ENCODE measurements around the gene NLGN3. TPM values are rescaled to one million over a fixed set of nuclear protein-coding genes. Genes with fewer than 3 reads are reported as not detected.
A peak's percentile ranks its signal among the peaks of the same experiment; 100 is the strongest.

NLGN3 gene
- polyA plus RNA-seq, 2 of the 4 experiments (the other 2 are of a cell fraction), result 0.84 to 1.00 TPM

GRCh38 chrX:71118985-71119535, 25.6 kb upstream of the NLGN3 start:
- FAIRE-seq (no peak), ATAC-seq (peak; percentile 45 to 60; a peak in 4 of 6 replicates), DNase-seq (ENCODE audit: low read depth in 1 of 2, low spot score in 1 of 2) (no peak)
- 20% methylated on average over 14 of the region's 17 CpGs for WGBS (ENCODE audit: missing lambda C conversion rate)
- no peaks in the 10 kb centered on the region for H3K9me3 ChIP-seq
- TF ChIP-seq ZNF302 (CRISPR knock-in tag; IDR thresholded peaks at IDR 0.05) (no peak), POLR2AphosphoS2 (conservative IDR thresholded peaks at IDR 0.05; ENCODE audit: low read length) (no peak), JUNB (IDR thresholded peaks at IDR 0.05) (no peak)
- H3K27ac ChIP-seq, result peak overlapping the region; percentile 98 to 99
- H3K4me3 ChIP-seq, result peak overlapping the region; percentile 88
- peak overlapping the region; percentile 96 for H3K4me2 ChIP-seq
- POLR2A ChIA-PET, result interaction anchor here (0.7 to 1.9 kb wide), 7 partner anchors 8 to 247 kb away, joined by 3 to 15 read pairs (median 8); partner anchors contain the start of genes NONO, SNX12 and TAF1
- peaks cover 8% of the 10 kb centered on the region; the same call in 2 of the 3 replicates for H3K4me1 ChIP-seq
- CTCF ChIA-PET, result interaction anchor here (1.0 to 4.6 kb wide), 5 partner anchors 11 to 115 kb away, joined by 3 to 25 read pairs (median 3); no protein-coding TSS in a partner anchor

- H3K4me3 ChIP-seq, result no peak overlapping the region
- FAIRE-seq (no peak), DNase-seq (ENCODE audit: low read depth in 1 of 2, low spot score in 1 of 2) (peak in 1 of 2 experiments; percentile 14), ATAC-seq (peak; percentile 18 to 35; a peak in 4 of 6 replicates)
- no peak overlapping the region for H3K4me2 ChIP-seq
- POLR2A ChIA-PET, result no interaction called here
- no peak overlapping the region for H3K27ac ChIP-seq
- no peak for TF ChIP-seq TFCP2L1 (CRISPR knock-in tag; IDR thresholded peaks at IDR 0.05)
- TF ChIP-seq CBX8 (IDR thresholded peaks at IDR 0.05), result no peak
- no peak for TF ChIP-seq CBX2 (IDR thresholded peaks at IDR 0.05; ENCODE audit: borderline replicate concordance, low read depth)
- TF ChIP-seq EP300 (IDR thresholded peaks at IDR 0.05), result no peak
- TF ChIP-seq RNF2 (IDR thresholded peaks at IDR 0.05; ENCODE audit: borderline replicate concordance, low read depth), result no peak
- TF ChIP-seq MAFK (IDR thresholded peaks at IDR 0.05; ENCODE audit: partially characterized antibody), result no peak
- TF ChIP-seq NR3C1 (IDR thresholded peaks at IDR 0.05), result no peak
- TF ChIP-seq EHMT2 (IDR thresholded peaks at IDR 0.05; ENCODE audit: low read depth), result no peak
- no peak for TF ChIP-seq TP53 (CRISPR knock-in tag; IDR thresholded peaks at IDR 0.05)
- no peak for TF ChIP-seq RFX5 (IDR thresholded peaks at IDR 0.05)
- no peak for TF ChIP-seq CHD4 (IDR thresholded peaks at IDR 0.05; ENCODE audit: borderline replicate concordance)
- no peak for TF ChIP-seq HOXB5 (CRISPR knock-in tag; IDR thresholded peaks at IDR 0.05)
- no peak for TF ChIP-seq REST (IDR thresholded peaks at IDR 0.05)
- 65% methylated on average over 12 of the region's 12 CpGs for WGBS (ENCODE audit: missing lambda C conversion rate)
- no peaks in the 10 kb centered on the region for H3K9me3 ChIP-seq
- CTCF ChIA-PET, result interaction anchor here (0.7 to 3.8 kb wide), 18 partner anchors 9 to 132 kb away, joined by 3 to 25 read pairs (median 4); partner anchors contain the start of genes CXorf65, IL2RG and MED12
- H3K4me1 ChIP-seq, result no peaks in the 10 kb centered on the region; the same call in 2 of the 3 replicates
Measured at GRCh38 chrX:71128166-71128833, 16.3 kb upstream of the NLGN3 start.

- WGBS (ENCODE audit: missing lambda C conversion rate), result 35% methylated on average over 17 of the region's 18 CpGs
- Histone ChIP-seq H3K4me1 (no peaks in the 10 kb centered on the region; the same call in 2 of the 3 replicates), H3K9me3 (no peaks in the 10 kb centered on the region), H3K27ac (no peak overlapping the region), H3K4me2 (no peak overlapping the region), H3K4me3 (no peak overlapping the region)
- peak; percentile 64 for TF ChIP-seq CTCF (IDR thresholded peaks at IDR 0.05)
- peak; percentile 56 to 66 for TF ChIP-seq RAD21 (conservative IDR thresholded peaks at IDR 0.05 in 1 of 2, IDR thresholded peaks at IDR 0.05 in 1 of 2)
- TF ChIP-seq SMC3 (IDR thresholded peaks at IDR 0.05), result peak; percentile 66
- no peak for TF ChIP-seq RCOR1 (IDR thresholded peaks at IDR 0.05; ENCODE audit: low read depth, low read length)
- no peak for TF ChIP-seq CHD2 (IDR thresholded peaks at IDR 0.05; ENCODE audit: low read length, partially characterized antibody)
- TF ChIP-seq JUNB (IDR thresholded peaks at IDR 0.05), result no peak
- no peak for TF ChIP-seq CEBPB (IDR thresholded peaks at IDR 0.05)
- CTCF ChIA-PET, result interaction anchor here (0.5 to 3.8 kb wide), 23 partner anchors 10 to 148 kb away, joined by 3 to 25 read pairs (median 4); partner anchors contain the start of genes CXorf65, IL2RG and MED12
- POLR2A ChIA-PET, result no interaction called here
- peak; percentile 92 to 96 for ATAC-seq
- peak; percentile 52 to 64 for DNase-seq (ENCODE audit: low read depth in 1 of 2, low spot score in 1 of 2)
- FAIRE-seq, result peak; percentile 79
Measured at GRCh38 chrX:71128915-71129765, 15.5 kb upstream of the NLGN3 start.
